Activated CD4-positive, alpha-beta T cell treated with anti-CD3 and anti-CD28 coated beads for 24 hours (primary cell): Measurements from ENCODE around the gene TCN2.
"Not testable (repeated sequence)": the region's sequence is repeated elsewhere in the genome, so short reads cannot be mapped to it uniquely, and the experiment has no call there.

ENCODE experiments used
- DNase-seq, 2 donors: peaks; one replicate each; pipeline ENCODE4 v3.0.0-alpha.2; 2020; ENCODE audit warnings: low read depth in 2 of 2

TCN2 gene

GRCh38 chr22:30578481-30578880, 28.5 kb upstream of the TCN2 start:
- no peak for DNase-seq

GRCh38 chr22:30580896-30581295, 26.1 kb upstream of the TCN2 start:
- DNase-seq: no peak

- DNase-seq: no peak
Observed at GRCh38 chr22:30582051-30582450, 24.9 kb upstream of the TCN2 start.

GRCh38 chr22:30582788-30583545, 24.0 kb upstream of the TCN2 start:
- no peak for DNase-seq

- no peak for DNase-seq
Observed at GRCh38 chr22:30584441-30584840, 22.5 kb upstream of the TCN2 start.

GRCh38 chr22:30586414-30586813, 20.6 kb upstream of the TCN2 start:
- no peak for DNase-seq

GRCh38 chr22:30591191-30591587, 15.8 kb upstream of the TCN2 start:
- DNase-seq: no peak

GRCh38 chr22:30591588-30592359, 15.2 kb upstream of the TCN2 start, which contains the start of gene PES1:
Gene PES1, minus strand, starts transcription at chr22:30591910. Its CDS starts 77 bp downstream, at chr22:30591833.
- peak; percentile 88 to 89 for DNase-seq

- DNase-seq: not testable (repeated sequence)
Observed at GRCh38 chr22:30592360-30592713, 14.6 kb upstream of the TCN2 start.

- no peak for DNase-seq
Observed at GRCh38 chr22:30596199-30596598, 10.8 kb upstream of the TCN2 start.

GRCh38 chr22:30596886-30597285, 10.1 kb upstream of the TCN2 start:
- DNase-seq: no peak

- DNase-seq: no peak
Observed at GRCh38 chr22:30598986-30599385, 8.0 kb upstream of the TCN2 start.

- DNase-seq: no peak
Observed at GRCh38 chr22:30600921-30601320, 6.1 kb upstream of the TCN2 start.

- no peak for DNase-seq
Observed at GRCh38 chr22:30601464-30601863, 5.5 kb upstream of the TCN2 start.

GRCh38 chr22:30602049-30602448, 4.9 kb upstream of the TCN2 start:
- no peak for DNase-seq

- no peak for DNase-seq
Observed at GRCh38 chr22:30603801-30604200, 3.2 kb upstream of the TCN2 start.

- no peak for DNase-seq
Observed at GRCh38 chr22:30604723-30605122, 2.3 kb upstream of the TCN2 start.

GRCh38 chr22:30605449-30606110, 1.4 kb upstream of the TCN2 start:
- peak; percentile 26 to 27 for DNase-seq

- DNase-seq: no peak
Observed at GRCh38 chr22:30607300-30607930, 441 bp downstream of the TCN2 start.

GRCh38 chr22:30607939-30608338, 965 bp downstream of the TCN2 start:
- DNase-seq: no peak

GRCh38 chr22:30609260-30610185, 2.5 kb downstream of the TCN2 start:
- DNase-seq: no peak
